ENCODE results near the gene RBP3.

The RBP3 gene

GRCh38 chr10:47319784-47320183, 28.4 kb upstream of the RBP3 start:
- no peak for DNase-seq

GRCh38 chr10:47320812-47321211, 27.4 kb upstream of the RBP3 start:
- DNase-seq = no peak

- DNase-seq = no peak
Observed at GRCh38 chr10:47321521-47322195, 26.5 kb upstream of the RBP3 start.

- DNase-seq = no peak
Observed at GRCh38 chr10:47322300-47323061, 25.7 kb upstream of the RBP3 start, which contains the start of gene GDF2. Gene GDF2 (plus strand): TSS chr10:47322454. CDS start chr10:47322669, 215 bp downstream.

- DNase-seq = no peak
Observed at GRCh38 chr10:47323087-47323486, 25.1 kb upstream of the RBP3 start.

- no peak for DNase-seq
Observed at GRCh38 chr10:47323636-47324296, 24.4 kb upstream of the RBP3 start.

- DNase-seq = no peak
Observed at GRCh38 chr10:47325303-47326291, 22.6 kb upstream of the RBP3 start.

GRCh38 chr10:47326306-47326926, 21.7 kb upstream of the RBP3 start:
- no peak for DNase-seq

GRCh38 chr10:47326927-47327330, 21.2 kb upstream of the RBP3 start:
- no peak for DNase-seq

GRCh38 chr10:47329855-47330254, 18.3 kb upstream of the RBP3 start:
- DNase-seq = no peak

GRCh38 chr10:47330366-47330765, 17.8 kb upstream of the RBP3 start:
- no peak for DNase-seq

GRCh38 chr10:47330804-47331203, 17.4 kb upstream of the RBP3 start:
- DNase-seq = no peak

GRCh38 chr10:47331491-47331890, 16.7 kb upstream of the RBP3 start:
- DNase-seq = no peak

GRCh38 chr10:47331954-47332353, 16.2 kb upstream of the RBP3 start:
- DNase-seq = no peak

GRCh38 chr10:47332371-47332770, 15.8 kb upstream of the RBP3 start:
- no peak for DNase-seq

GRCh38 chr10:47332946-47333345, 15.2 kb upstream of the RBP3 start:
- no peak for DNase-seq

- no peak for DNase-seq
Observed at GRCh38 chr10:47333532-47333931, 14.6 kb upstream of the RBP3 start.

GRCh38 chr10:47334466-47335295, 13.5 kb upstream of the RBP3 start:
- DNase-seq = no peak

GRCh38 chr10:47335906-47336305, 12.3 kb upstream of the RBP3 start:
- DNase-seq = no peak

GRCh38 chr10:47336387-47337134, 11.6 kb upstream of the RBP3 start:
- DNase-seq = no peak

All from NCI-H2171 (cell line).